NT2/D1 (cell line): ENCODE data around the gene ZNF311.

Experiments
- YY1 ChIP-seq: IDR thresholded peaks from 2 replicates; pipeline ENCODE4 v1.6.1; 2011; ENCODE audit not compliant: insufficient read length, insufficient read depth
- ZNF274 ChIP-seq: IDR thresholded peaks from 2 replicates; pipeline ENCODE4 v1.6.1; 2011; ENCODE audit warnings: mild to moderate bottlenecking, low read depth, low read length

- TF ChIP-seq YY1 (no peak), ZNF274 (no peak)
These were observed 9.9 kb upstream of the ZNF311 start for GRCh38 chr6:29014729-29015608.
